Uterus (tissue), 4 donors: ENCODE data around the gene ADARB1. TPM values are rescaled to one million over a fixed set of nuclear protein-coding genes. Genes with fewer than 3 reads are reported as not detected.

Source experiments
- DNase-seq, 2 donors: peaks; one replicate each; pipeline ENCODE4 v3.0.0-alpha.2; 2019 to 2020
- H3K27ac ChIP-seq, 2 donors: fragments of 200-600 bp; sonication (generic); 1 replicate in 1 of 2; 2 replicates in 1 of 2; pipeline ENCODE4 v1.5.1; 2016 to 2018
- H3K27me3 ChIP-seq, 2 donors: fragments of 200-600 bp; sonication (generic); one replicate each; pipeline ENCODE4 v1.5.1; 2018 to 2019; ENCODE audit warnings: control low read depth in 1 of 2
- H3K36me3 ChIP-seq, 2 donors: fragments of 200-600 bp; sonication (generic); one replicate each; pipeline ENCODE4 v1.5.1; 2019; ENCODE audit warnings: control low read depth in 1 of 2
- H3K4me1 ChIP-seq, 2 donors: fragments of 200-600 bp; sonication (generic); one replicate each; pipeline ENCODE4 v1.5.1; 2018 to 2019; ENCODE audit warnings: control low read depth in 1 of 2
- H3K4me3 ChIP-seq, 2 donors: fragments of 200-600 bp; sonication (generic); 1 replicate in 1 of 2; 2 replicates in 1 of 2; pipeline ENCODE4 v1.5.1; 2018 to 2019; ENCODE audit warnings: mild to moderate bottlenecking in 1 of 2
- H3K9me3 ChIP-seq, 2 donors: fragments of 200-600 bp; sonication (generic); one replicate each; pipeline ENCODE4 v1.5.1; 2019; ENCODE audit warnings: control low read depth in 1 of 2
- POLR2A ChIP-seq, 2 donors: fragments of 450-650 bp; IDR thresholded peaks; one replicate each; pipeline ENCODE4 v1.6.1; 2016; ENCODE audit warnings: antibody characterized with exemption in 2 of 2, mild to moderate bottlenecking in 1 of 2, moderate library complexity in 1 of 2
- intact Hi-C: fragments of 100-400 bp; cut with DNase I; formaldehyde crosslinking; loops from one replicate; pipeline ENCODE4 v1.15.1; 2023; ENCODE audit warnings: low total_unique reads
- total RNA-seq, 4 donors: library from RNA; depleted of rRNA in 3 of 4; stranded (reverse); fragments of >200 nt in 3 of 4; gene quantifications; one replicate each; pipeline versions ENCODE4 v1.1.0 to v1.2.4, GENCODE V29; 2014 to 2023
- TF ChIP-seq, protein P1 (sequence below), 4 experiments: fragments of 200-600 bp in 2 of 4; fragments of 450-650 bp in 2 of 4; sonication (generic) in 2 of 4; IDR thresholded peaks; one replicate each; pipeline ENCODE4 v1.5.1; 2016 to 2019; ENCODE audit warnings: antibody characterized with exemption in 4 of 4, mild to moderate bottlenecking in 2 of 4, moderate library complexity in 1 of 4
- donor health status: DM: yes; HTN: yes; CAD: no.

ADARB1 gene
- total RNA-seq, 4 donors from 2014 or later: 21.8 to 69.6 (median 43.3) TPM

GRCh38 chr21:45080639-45081414 is 6.4 kb downstream of the ADARB1 start:
- no peaks in the 10 kb centered on the region for H3K27me3 ChIP-seq
- H3K9me3 ChIP-seq: no peaks in the 10 kb centered on the region
- H3K27ac ChIP-seq: peak overlapping the region; percentile 47 to 67
- DNase-seq: peak; percentile 62 to 77
- no peak for TF ChIP-seq POLR2A (IDR thresholded peaks at IDR 0.05)
- TF ChIP-seq, protein P1, sequence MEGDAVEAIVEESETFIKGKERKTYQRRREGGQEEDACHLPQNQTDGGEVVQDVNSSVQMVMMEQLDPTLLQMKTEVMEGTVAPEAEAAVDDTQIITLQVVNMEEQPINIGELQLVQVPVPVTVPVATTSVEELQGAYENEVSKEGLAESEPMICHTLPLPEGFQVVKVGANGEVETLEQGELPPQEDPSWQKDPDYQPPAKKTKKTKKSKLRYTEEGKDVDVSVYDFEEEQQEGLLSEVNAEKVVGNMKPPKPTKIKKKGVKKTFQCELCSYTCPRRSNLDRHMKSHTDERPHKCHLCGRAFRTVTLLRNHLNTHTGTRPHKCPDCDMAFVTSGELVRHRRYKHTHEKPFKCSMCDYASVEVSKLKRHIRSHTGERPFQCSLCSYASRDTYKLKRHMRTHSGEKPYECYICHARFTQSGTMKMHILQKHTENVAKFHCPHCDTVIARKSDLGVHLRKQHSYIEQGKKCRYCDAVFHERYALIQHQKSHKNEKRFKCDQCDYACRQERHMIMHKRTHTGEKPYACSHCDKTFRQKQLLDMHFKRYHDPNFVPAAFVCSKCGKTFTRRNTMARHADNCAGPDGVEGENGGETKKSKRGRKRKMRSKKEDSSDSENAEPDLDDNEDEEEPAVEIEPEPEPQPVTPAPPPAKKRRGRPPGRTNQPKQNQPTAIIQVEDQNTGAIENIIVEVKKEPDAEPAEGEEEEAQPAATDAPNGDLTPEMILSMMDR (IDR thresholded peaks at IDR 0.05): no peak
- intact Hi-C loops: no loop called here
- no peaks in the 10 kb centered on the region for H3K36me3 ChIP-seq
- no peak overlapping the region for H3K4me3 ChIP-seq
- H3K4me1 ChIP-seq: no peaks in the 10 kb centered on the region

GRCh38 chr21:45081636-45082035 is 7.3 kb downstream of the ADARB1 start:
- no peak for DNase-seq
- H3K4me3 ChIP-seq: no peak overlapping the region
- intact Hi-C loops: no loop called here
- peak overlapping the region; percentile 47 to 67 for H3K27ac ChIP-seq
- no peaks in the 10 kb centered on the region for H3K36me3 ChIP-seq
- no peaks in the 10 kb centered on the region for H3K9me3 ChIP-seq
- no peaks in the 10 kb centered on the region for H3K4me1 ChIP-seq
- no peak for TF ChIP-seq POLR2A (IDR thresholded peaks at IDR 0.05)
- TF ChIP-seq, protein P1 (IDR thresholded peaks at IDR 0.05): no peak
- no peaks in the 10 kb centered on the region for H3K27me3 ChIP-seq

GRCh38 chr21:45082736-45083135 is 8.4 kb downstream of the ADARB1 start:
- no peaks in the 10 kb centered on the region for H3K4me1 ChIP-seq
- no peak for DNase-seq
- no peaks in the 10 kb centered on the region for H3K27me3 ChIP-seq
- no peak for TF ChIP-seq POLR2A (IDR thresholded peaks at IDR 0.05)
- TF ChIP-seq, protein P1 (IDR thresholded peaks at IDR 0.05): no peak
- no peak overlapping the region for H3K4me3 ChIP-seq
- no peaks in the 10 kb centered on the region for H3K9me3 ChIP-seq
- H3K27ac ChIP-seq: peak overlapping the region in 1 of 2 donors; percentile 67
- H3K36me3 ChIP-seq: no peaks in the 10 kb centered on the region
- intact Hi-C loops: no loop called here

DNA sequence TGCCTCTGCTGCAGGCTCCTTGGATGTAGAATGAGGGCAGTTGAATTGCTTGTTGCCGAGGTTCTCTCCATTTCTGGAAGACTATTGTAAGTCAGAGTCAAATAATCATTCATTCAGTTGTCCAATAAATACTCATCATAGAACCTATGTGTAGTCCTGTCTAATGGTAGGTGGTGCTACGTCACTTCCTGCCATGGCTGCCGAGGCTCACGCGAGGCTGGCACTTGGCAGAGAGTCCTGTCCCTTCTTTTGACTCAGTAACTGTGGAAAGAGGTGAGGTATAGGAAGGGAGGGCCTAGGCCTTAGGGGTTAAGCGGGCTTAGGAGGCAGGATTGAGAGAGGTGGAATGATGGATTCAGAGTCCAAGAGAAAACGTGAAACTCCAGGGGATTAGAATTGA is 9.7 kb downstream of the ADARB1 start:
- no peaks in the 10 kb centered on the region for H3K4me1 ChIP-seq

More for the DNA sequence above, 9.7 kb downstream of the ADARB1 start:
- Histone ChIP-seq H3K27ac (no peak overlapping the region), H3K4me3 (no peak overlapping the region), H3K27me3 (no peaks in the 10 kb centered on the region), H3K9me3 (no peaks in the 10 kb centered on the region), H3K36me3 (no peaks in the 10 kb centered on the region)
- intact Hi-C loops: no loop called here
- TF ChIP-seq POLR2A (IDR thresholded peaks at IDR 0.05): no peak
- TF ChIP-seq, protein P1 (IDR thresholded peaks at IDR 0.05): no peak
- no peak for DNase-seq
